GM21723 (cell line): Measurements from ENCODE around the gene LPIN3.
A peak's percentile ranks its signal among the peaks of the same experiment; 100 is the strongest.

Source experiments
- ATAC-seq: cut with Tn5 transposase; IDR thresholded peaks from one replicate; pipeline ENCODE4 v1.9.1; 2021; ENCODE audit warnings: mild to moderate bottlenecking, moderate library complexity; ENCODE audit not compliant: unreplicated experiment

LPIN3 gene

GRCh38 chr20:41390889-41391288 is 50.3 kb downstream of the LPIN3 start:
- no peak for ATAC-seq

- no peak for ATAC-seq
Observed at GRCh38 chr20:41391587-41392001, 51.0 kb downstream of the LPIN3 start.

GRCh38 chr20:41392295-41392694 is 51.7 kb downstream of the LPIN3 start:
- no peak for ATAC-seq

- no peak for ATAC-seq
Observed at GRCh38 chr20:41392871-41393704, 52.5 kb downstream of the LPIN3 start.

GRCh38 chr20:41393705-41394066 is 53.1 kb downstream of the LPIN3 start:
- ATAC-seq, result no peak

- ATAC-seq, result no peak
Observed at GRCh38 chr20:41394081-41394480, 53.5 kb downstream of the LPIN3 start.

GRCh38 chr20:41394931-41395666 is 54.5 kb downstream of the LPIN3 start:
- no peak for ATAC-seq

GRCh38 chr20:41395667-41396664 is 55.3 kb downstream of the LPIN3 start:
- ATAC-seq, result no peak

GRCh38 chr20:41398408-41398807 is 57.8 kb downstream of the LPIN3 start:
- ATAC-seq, result no peak

- ATAC-seq, result no peak
Observed at GRCh38 chr20:41403604-41404003, 63.0 kb downstream of the LPIN3 start.

- no peak for ATAC-seq
Observed at GRCh38 chr20:41405436-41405835, 64.8 kb downstream of the LPIN3 start.

GRCh38 chr20:41406353-41406752 is 65.7 kb downstream of the LPIN3 start:
- no peak for ATAC-seq

GRCh38 chr20:41406896-41407444 is 66.3 kb downstream of the LPIN3 start:
- ATAC-seq, result no peak

- no peak for ATAC-seq
Observed at GRCh38 chr20:41407607-41408006, 67.0 kb downstream of the LPIN3 start.

- peak; percentile 69 for ATAC-seq
Observed at GRCh38 chr20:41408156-41408794, 67.7 kb downstream of the LPIN3 start.

GRCh38 chr20:41408986-41409385 is 68.4 kb downstream of the LPIN3 start:
- ATAC-seq, result no peak
